Endodermal cell (in vitro differentiated cells): ENCODE measurements around the gene CALCA. TPM values are rescaled to one million over a fixed set of nuclear protein-coding genes. Genes with fewer than 3 reads are reported as not detected.

Source experiments
- DNase-seq: peaks from one replicate; pipeline ENCODE4 v3.0.0-alpha.2; 2017
- H3K27ac ChIP-seq: 2 replicates; pipeline ENCODE4 v1.5.1; 2013; ENCODE audit warnings: mild to moderate bottlenecking, low read depth, low read length, moderate library complexity
- H3K27me3 ChIP-seq: 2 replicates; pipeline ENCODE4 v1.6.1; 2013; ENCODE audit warnings: mild to moderate bottlenecking, low read length, moderate library complexity; ENCODE audit not compliant: insufficient read depth, control insufficient read depth, poor library complexity, severe bottlenecking
- H3K36me3 ChIP-seq: 2 replicates; pipeline ENCODE4 v1.7.0; 2013; ENCODE audit warnings: mild to moderate bottlenecking, low read length, moderate library complexity; ENCODE audit not compliant: control insufficient read depth, insufficient read depth
- H3K4me1 ChIP-seq: one replicate; pipeline ENCODE4 v1.7.0; 2013; ENCODE audit warnings: low read length; ENCODE audit not compliant: control insufficient read depth, insufficient read depth
- H3K4me3 ChIP-seq: 2 replicates; pipeline ENCODE4 v1.5.1; 2013; ENCODE audit warnings: mild to moderate bottlenecking, low read length, moderate library complexity
- H3K9ac ChIP-seq: 2 replicates; pipeline ENCODE4 v1.6.1; 2013; ENCODE audit warnings: mild to moderate bottlenecking, low read length, moderate library complexity; ENCODE audit not compliant: poor library complexity, severe bottlenecking; ENCODE audit errors: extremely low read depth
- H3K9me3 ChIP-seq: 2 replicates; pipeline ENCODE4 v1.6.1; 2013; ENCODE audit warnings: mild to moderate bottlenecking, low read length, moderate library complexity; ENCODE audit not compliant: control insufficient read depth
- H3K27ac Mint-ChIP-seq: 2 replicates; pipeline ENCODE4 v1.8.0; 2020; ENCODE audit warnings: mixed read lengths
- H3K27me3 Mint-ChIP-seq: 2 replicates; pipeline ENCODE4 v1.8.0; 2021; ENCODE audit warnings: mild to moderate bottlenecking, mixed read lengths; ENCODE audit not compliant: insufficient read depth
- H3K36me3 Mint-ChIP-seq: 2 replicates; pipeline ENCODE4 v1.8.0; 2020; ENCODE audit warnings: low read depth, mixed read lengths
- H3K4me1 Mint-ChIP-seq: 2 replicates; pipeline ENCODE4 v1.8.0; 2020; ENCODE audit warnings: mixed read lengths
- H3K4me3 Mint-ChIP-seq: 2 replicates; pipeline ENCODE4 v1.8.0; 2020; ENCODE audit warnings: mild to moderate bottlenecking, moderate library complexity, mixed read lengths
- H3K9me3 Mint-ChIP-seq: 2 replicates; pipeline ENCODE4 v1.8.0; 2020; ENCODE audit warnings: mild to moderate bottlenecking, mixed read lengths
- CTCF ChIP-seq: fragments of 200-600 bp; sonication (generic); conservative IDR thresholded peaks from 2 replicates; pipeline ENCODE4 v1.5.0; 2021; ENCODE audit warnings: antibody characterized with exemption, mild to moderate bottlenecking
- WGBS, 2 experiments: methylation state at CpG; one replicate each; pipeline versions ENCODE4 v1.1.5 to v1.1.7; 2013; ENCODE audit warnings: missing lambda C conversion rate in 2 of 2, mixed read lengths in 1 of 2; ENCODE audit not compliant: insufficient coverage in 1 of 2, insufficient read length in 1 of 2; 5-methylcytosine and 5-hydroxymethylcytosine counted together
- total RNA-seq, 2 donors: library from RNA; stranded (reverse); fragmentation: NEBNext Ultra II Directional in 1 of 2; extraction: Animal tissue kit (Norgen Biotek cat#: 25700) in 1 of 2; gene quantifications; 2 replicates in 1 of 2; 3 replicates in 1 of 2; pipeline ENCODE4 v1.2.1, GENCODE V29; 2021

Gene CALCA
- total RNA-seq, 2 donors from 2014 or later: not detected

- 86 to 90% methylated on average over 2 to 3 of the region's 3 CpGs for WGBS, 2 experiments
- H3K4me1 Mint-ChIP-seq: peaks cover 5% of the 10 kb centered on the region
Measured at GRCh38 chr11:14980854-14981253, 8.7 kb upstream of the CALCA start.

GRCh38 chr11:14977101-14977880 lies 5.1 kb upstream of the CALCA start:
- Histone ChIP-seq H3K36me3 (no peaks in the 10 kb centered on the region), H3K4me3 (no peak overlapping the region), H3K9ac (no peak overlapping the region), H3K4me1 (no peaks in the 10 kb centered on the region), H3K27me3 (peaks cover 59% of the 10 kb centered on the region), H3K9me3 (no peaks in the 10 kb centered on the region), H3K27ac (no peak overlapping the region)
- Mint-ChIP-seq H3K4me3 (no peak overlapping the region), H3K27ac (no peak overlapping the region), H3K4me1 (peaks cover 27% of the 10 kb centered on the region), H3K27me3 (peaks cover 64% of the 10 kb centered on the region), H3K36me3 (no peaks in the 10 kb centered on the region), H3K9me3 (no peaks in the 10 kb centered on the region)
- DNase-seq: no peak
- 85 to 88% methylated on average over 1 of the region's 1 CpG for WGBS, 2 experiments
- no peak for TF ChIP-seq CTCF

More at GRCh38 chr11:14980854-14981253, 8.7 kb upstream of the CALCA start:
- peaks cover 37% of the 10 kb centered on the region for H3K27me3 Mint-ChIP-seq
- Histone ChIP-seq H3K9ac (no peak overlapping the region), H3K4me1 (no peaks in the 10 kb centered on the region), H3K27ac (no peak overlapping the region), H3K27me3 (peaks cover 23% of the 10 kb centered on the region), H3K4me3 (no peak overlapping the region), H3K9me3 (no peaks in the 10 kb centered on the region), H3K36me3 (no peaks in the 10 kb centered on the region)
- no peak overlapping the region for H3K27ac Mint-ChIP-seq
- DNase-seq: no peak
- no peaks in the 10 kb centered on the region for H3K36me3 Mint-ChIP-seq
- no peak for TF ChIP-seq CTCF
- no peaks in the 10 kb centered on the region for H3K9me3 Mint-ChIP-seq
- no peak overlapping the region for H3K4me3 Mint-ChIP-seq

- DNase-seq: no peak
- H3K27ac Mint-ChIP-seq: peak overlapping the region; percentile 41
- Histone ChIP-seq H3K9ac (no peak overlapping the region), H3K4me1 (no peaks in the 10 kb centered on the region), H3K9me3 (no peaks in the 10 kb centered on the region), H3K36me3 (no peaks in the 10 kb centered on the region), H3K27ac (no peak overlapping the region), H3K27me3 (peaks cover 80% of the 10 kb centered on the region), H3K4me3 (peak overlapping the region; percentile 73)
- peaks cover 76% of the 10 kb centered on the region for H3K27me3 Mint-ChIP-seq
- peaks cover 31% of the 10 kb centered on the region for H3K4me1 Mint-ChIP-seq
- no peaks in the 10 kb centered on the region for H3K9me3 Mint-ChIP-seq
- peak overlapping the region; percentile 51 for H3K4me3 Mint-ChIP-seq
- no peaks in the 10 kb centered on the region for H3K36me3 Mint-ChIP-seq
- WGBS, 2 experiments: 0 to 2% methylated on average over 8 to 12 of the region's 12 CpGs
- no peak for TF ChIP-seq CTCF
Measured at GRCh38 chr11:14975252-14975587, 3.1 kb upstream of the CALCA start.
